ENCODE results near the gene UNC5C. TPM values are rescaled to one million over a fixed set of nuclear protein-coding genes. Genes with fewer than 3 reads are reported as not detected.

The UNC5C gene
- total RNA-seq, 3 donors from 2014 or later = 6.2 to 20.9 (median 6.2) TPM

DNA sequence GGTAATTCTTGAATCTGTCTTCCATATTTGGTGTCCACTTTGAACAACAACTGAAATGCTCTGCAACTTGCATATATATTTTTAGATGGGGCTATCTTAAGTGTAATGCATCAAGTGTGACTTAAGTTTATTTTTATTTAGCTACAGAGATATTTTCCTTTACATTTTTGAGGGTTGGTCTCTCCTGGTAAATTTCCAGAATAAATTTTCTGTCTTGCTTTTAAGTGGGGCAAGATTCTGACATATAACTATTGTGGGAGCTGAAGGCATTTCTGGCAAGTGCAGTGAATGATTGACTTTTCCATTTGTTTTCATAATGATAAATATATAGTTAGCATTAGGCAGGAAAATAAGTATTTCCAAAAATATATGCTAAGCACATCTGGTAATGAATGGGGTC is 18.8 kb downstream of the UNC5C start:
- H3K27ac ChIP-seq = no peak overlapping the region
- no peak for TF ChIP-seq POLR2A (IDR thresholded peaks at IDR 0.05)
- TF ChIP-seq, protein P1, sequence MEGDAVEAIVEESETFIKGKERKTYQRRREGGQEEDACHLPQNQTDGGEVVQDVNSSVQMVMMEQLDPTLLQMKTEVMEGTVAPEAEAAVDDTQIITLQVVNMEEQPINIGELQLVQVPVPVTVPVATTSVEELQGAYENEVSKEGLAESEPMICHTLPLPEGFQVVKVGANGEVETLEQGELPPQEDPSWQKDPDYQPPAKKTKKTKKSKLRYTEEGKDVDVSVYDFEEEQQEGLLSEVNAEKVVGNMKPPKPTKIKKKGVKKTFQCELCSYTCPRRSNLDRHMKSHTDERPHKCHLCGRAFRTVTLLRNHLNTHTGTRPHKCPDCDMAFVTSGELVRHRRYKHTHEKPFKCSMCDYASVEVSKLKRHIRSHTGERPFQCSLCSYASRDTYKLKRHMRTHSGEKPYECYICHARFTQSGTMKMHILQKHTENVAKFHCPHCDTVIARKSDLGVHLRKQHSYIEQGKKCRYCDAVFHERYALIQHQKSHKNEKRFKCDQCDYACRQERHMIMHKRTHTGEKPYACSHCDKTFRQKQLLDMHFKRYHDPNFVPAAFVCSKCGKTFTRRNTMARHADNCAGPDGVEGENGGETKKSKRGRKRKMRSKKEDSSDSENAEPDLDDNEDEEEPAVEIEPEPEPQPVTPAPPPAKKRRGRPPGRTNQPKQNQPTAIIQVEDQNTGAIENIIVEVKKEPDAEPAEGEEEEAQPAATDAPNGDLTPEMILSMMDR (IDR thresholded peaks at IDR 0.05) = no peak
- TF ChIP-seq POLR2AphosphoS5 (IDR thresholded peaks at IDR 0.05) = no peak

GRCh38 chr4:95528388-95528948 is 20.3 kb downstream of the UNC5C start:
- no peak overlapping the region for H3K4me3 ChIP-seq
- no peak for TF ChIP-seq POLR2AphosphoS5 (IDR thresholded peaks at IDR 0.05)
- TF ChIP-seq, protein P1 (IDR thresholded peaks at IDR 0.05) = no peak
- TF ChIP-seq POLR2A (IDR thresholded peaks at IDR 0.05) = no peak
- H3K27ac ChIP-seq = no peak overlapping the region
- intact Hi-C loops (cut with DNase I; ENCODE audit: low total_unique reads) = no loop called here
- H3K36me3 ChIP-seq = no peaks in the 10 kb centered on the region
- no peaks in the 10 kb centered on the region for H3K27me3 ChIP-seq
- no peaks in the 10 kb centered on the region for H3K9me3 ChIP-seq
- no peak for DNase-seq (ENCODE audit: low spot score in 2 of 2)
- H3K4me1 ChIP-seq = no peaks in the 10 kb centered on the region

More for the DNA sequence above, 18.8 kb downstream of the UNC5C start:
- no peaks in the 10 kb centered on the region for H3K9me3 ChIP-seq
- DNase-seq (ENCODE audit: low spot score in 2 of 2) = no peak
- H3K4me1 ChIP-seq = no peaks in the 10 kb centered on the region
- H3K36me3 ChIP-seq = no peaks in the 10 kb centered on the region
- intact Hi-C loops (cut with DNase I; ENCODE audit: low total_unique reads) = no loop called here
- H3K27me3 ChIP-seq = no peaks in the 10 kb centered on the region
- H3K4me3 ChIP-seq = no peak overlapping the region

GRCh38 chr4:95526075-95526474 is 22.7 kb downstream of the UNC5C start:
- no peak for DNase-seq (ENCODE audit: low spot score in 2 of 2)
- intact Hi-C loops (cut with DNase I; ENCODE audit: low total_unique reads) = no loop called here
- Histone ChIP-seq H3K4me1 (no peaks in the 10 kb centered on the region), H3K36me3 (no peaks in the 10 kb centered on the region), H3K27ac (no peak overlapping the region), H3K27me3 (no peaks in the 10 kb centered on the region), H3K4me3 (no peak overlapping the region), H3K9me3 (no peaks in the 10 kb centered on the region)
- TF ChIP-seq POLR2AphosphoS5 (IDR thresholded peaks at IDR 0.05) = no peak
- no peak for TF ChIP-seq POLR2A (IDR thresholded peaks at IDR 0.05)
- TF ChIP-seq, protein P1 (IDR thresholded peaks at IDR 0.05) = no peak

DNA sequence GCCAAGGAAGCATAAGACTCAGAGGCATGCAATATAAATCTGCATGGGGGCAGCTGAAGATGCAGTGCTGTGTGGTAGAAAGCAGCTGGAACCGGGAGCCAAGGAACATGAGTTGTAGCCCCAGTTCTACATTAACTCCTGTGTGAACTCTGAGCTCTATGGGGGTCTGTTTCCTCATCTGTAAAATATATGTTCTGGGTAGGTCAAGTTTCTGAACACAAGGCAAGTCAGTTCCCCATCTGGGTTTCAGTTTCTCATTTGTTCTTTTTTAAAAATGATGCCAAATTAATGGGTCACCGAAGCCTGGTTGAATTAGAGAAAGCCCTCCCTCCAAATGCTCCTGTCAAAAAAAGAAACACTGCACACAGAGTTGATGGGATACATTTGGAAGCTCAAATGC is 24.0 kb downstream of the UNC5C start:
- no peaks in the 10 kb centered on the region for H3K36me3 ChIP-seq
- no peak overlapping the region for H3K4me3 ChIP-seq
- no peaks in the 10 kb centered on the region for H3K27me3 ChIP-seq
- DNase-seq (ENCODE audit: low spot score in 2 of 2) = no peak
- TF ChIP-seq, protein P1 (IDR thresholded peaks at IDR 0.05) = no peak
- TF ChIP-seq POLR2A (IDR thresholded peaks at IDR 0.05) (no peak), POLR2AphosphoS5 (IDR thresholded peaks at IDR 0.05) (no peak)
- H3K9me3 ChIP-seq = no peaks in the 10 kb centered on the region
- H3K27ac ChIP-seq = no peak overlapping the region
- intact Hi-C loops (cut with DNase I; ENCODE audit: low total_unique reads) = no loop called here
- H3K4me1 ChIP-seq = no peaks in the 10 kb centered on the region

DNA sequence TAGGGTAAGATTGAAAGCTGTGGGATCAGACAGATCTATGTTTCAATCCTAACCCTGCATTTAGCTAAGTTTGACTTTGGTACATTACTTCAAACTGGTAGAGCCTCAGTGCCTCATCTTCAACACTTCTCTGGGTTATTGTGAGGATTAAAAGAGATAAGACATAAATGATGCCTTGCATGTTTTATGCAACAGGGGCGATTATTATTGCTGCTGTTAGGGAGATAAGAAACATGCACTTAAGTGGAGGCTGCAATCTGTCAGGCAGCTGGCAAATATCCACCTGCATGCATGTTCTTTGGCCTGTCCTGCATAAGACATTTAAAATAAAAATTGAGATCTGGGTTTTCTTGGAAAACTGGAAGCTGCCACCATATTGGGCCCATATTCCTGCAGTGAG is 24.6 kb downstream of the UNC5C start:
- no peaks in the 10 kb centered on the region for H3K9me3 ChIP-seq
- no peak overlapping the region for H3K4me3 ChIP-seq
- intact Hi-C loops (cut with DNase I; ENCODE audit: low total_unique reads) = no loop called here
- DNase-seq (ENCODE audit: low spot score in 2 of 2) = no peak
- no peak overlapping the region for H3K27ac ChIP-seq
- no peaks in the 10 kb centered on the region for H3K36me3 ChIP-seq
- H3K4me1 ChIP-seq = no peaks in the 10 kb centered on the region
- H3K27me3 ChIP-seq = no peaks in the 10 kb centered on the region
- TF ChIP-seq, protein P1 (IDR thresholded peaks at IDR 0.05) = no peak
- TF ChIP-seq POLR2A (IDR thresholded peaks at IDR 0.05) (no peak), POLR2AphosphoS5 (IDR thresholded peaks at IDR 0.05) (no peak)

Data from breast epithelium (tissue), 4 donors.